IMR-90 (cell line): ENCODE results near the gene BCAS3. TPM values are rescaled to one million over a fixed set of nuclear protein-coding genes. Genes with fewer than 3 reads are reported as not detected.
A peak's percentile ranks its signal among the peaks of the same experiment; 100 is the strongest.

Experiments
- ATAC-seq: fragments of 200-7000 bp; cut with Tn5 transposase; 2 replicates; pipeline ENCODE4 v1.9.1; 2020; ENCODE audit warnings: low read depth, mild to moderate bottlenecking, moderate library complexity
- BruUV-seq: library from RNA; stranded (reverse); fragments of 400-500 nt; replicated peaks from 2 replicates; lab custom pipeline; 2021; lab: Mats Ljungman, UMichigan
- CTCF ChIA-PET: fragments of 300-600 bp; formaldehyde crosslinking; extraction: SDS; loops from one replicate; lab custom pipeline; 2021; ENCODE audit warnings: antibody characterized with exemption; lab: Yijun Ruan, JAX
- POLR2A ChIA-PET: fragments of 300-600 bp; sonication (Branson Sonifier 250); formaldehyde crosslinking; loops from one replicate; lab custom pipeline; 2022; ENCODE audit warnings: antibody characterized with exemption; ENCODE audit not compliant: unreplicated experiment; lab: Charles Lee
- DNase-seq: peaks from one replicate; pipeline ENCODE4 v3.0.0; 2013
- H2AFZ ChIP-seq: replicated peaks from 2 replicates; pipeline ENCODE3; 2013; ENCODE audit warnings: low read length, mild to moderate bottlenecking; ENCODE audit not compliant: poor library complexity
- H2AK5ac ChIP-seq: 2 replicates; pipeline ENCODE4 v1.6.1; 2013; ENCODE audit warnings: low read depth, low read length, inconsistent platforms
- H2AK9ac ChIP-seq: replicated peaks from 2 replicates; pipeline ENCODE3; 2013; ENCODE audit warnings: mild to moderate bottlenecking, low read depth, low read length, moderate library complexity; ENCODE audit not compliant: poor library complexity
- H2BK120ac ChIP-seq: 2 replicates; pipeline ENCODE4 v1.6.1; 2013; ENCODE audit warnings: low read depth, low read length, inconsistent platforms
- H2BK15ac ChIP-seq: 3 replicates; pipeline ENCODE4 v1.6.1; 2013; ENCODE audit warnings: low read depth, low read length, inconsistent platforms
- H2BK20ac ChIP-seq: 2 replicates; pipeline ENCODE4 v1.6.1; 2013; ENCODE audit warnings: low read depth, mild to moderate bottlenecking, inconsistent platforms, low read length, moderate library complexity
- H2BK5ac ChIP-seq: 2 replicates; pipeline ENCODE4 v1.6.1; 2013; ENCODE audit warnings: mild to moderate bottlenecking, low read depth, low read length, inconsistent platforms; ENCODE audit not compliant: poor library complexity, severe bottlenecking
- H3K14ac ChIP-seq: replicated peaks from 2 replicates; pipeline ENCODE4 v1.6.1; 2013; ENCODE audit warnings: low read depth, low read length, inconsistent platforms
- H3K18ac ChIP-seq: 2 replicates; pipeline ENCODE4 v1.6.1; 2013; ENCODE audit warnings: low read depth, low read length, control low read depth
- H3K23ac ChIP-seq: 2 replicates; pipeline ENCODE4 v1.6.1; 2013; ENCODE audit warnings: low read depth, low read length, inconsistent platforms
- H3K27ac ChIP-seq: 2 replicates; pipeline ENCODE4 v1.5.1; 2013; ENCODE audit warnings: mild to moderate bottlenecking, control low read depth, low read length; ENCODE audit not compliant: insufficient read depth
- H3K27me3 ChIP-seq: 2 replicates; pipeline ENCODE4 v1.6.1; 2013; ENCODE audit warnings: low read length; ENCODE audit not compliant: control insufficient read depth, insufficient read depth
- H3K36me3 ChIP-seq: 2 replicates; pipeline ENCODE4 v1.6.1; 2013; ENCODE audit warnings: low read length, mixed read lengths; ENCODE audit not compliant: control insufficient read depth, insufficient read depth
- H3K4ac ChIP-seq: 2 replicates; pipeline ENCODE4 v1.6.1; 2013; ENCODE audit warnings: low read depth, low read length, inconsistent platforms
- H3K4me1 ChIP-seq: 2 replicates; pipeline ENCODE4 v1.6.1; 2013; ENCODE audit warnings: low read length, mixed read lengths; ENCODE audit not compliant: control insufficient read depth, insufficient read depth
- H3K4me2 ChIP-seq: 2 replicates; pipeline ENCODE4 v1.6.1; 2013; ENCODE audit warnings: low read depth, mild to moderate bottlenecking, control low read depth, low read length, moderate library complexity
- H3K4me3 ChIP-seq: 2 replicates; pipeline ENCODE4 v1.5.1; 2013; ENCODE audit warnings: low read depth, mild to moderate bottlenecking, control low read depth, low read length, moderate library complexity; ENCODE audit not compliant: insufficient read depth
- H3K56ac ChIP-seq: 2 replicates; pipeline ENCODE4 v1.6.1; 2013; ENCODE audit warnings: low read length, inconsistent platforms; ENCODE audit not compliant: insufficient read depth; ENCODE audit errors: extremely low read depth
- H3K79me1 ChIP-seq, 2 experiments: 2 replicates each; pipeline ENCODE4 v1.6.1; 2013; ENCODE audit warnings: low read length in 2 of 2, inconsistent platforms in 1 of 2, low read depth in 1 of 2
- H3K9ac ChIP-seq: 2 replicates; pipeline ENCODE4 v1.6.1; 2013; ENCODE audit warnings: low read depth, low read length, control low read depth
- H3K9me1 ChIP-seq: 2 replicates; pipeline ENCODE4 v1.6.1; 2013; ENCODE audit warnings: low read length, inconsistent platforms; ENCODE audit not compliant: insufficient read depth
- H3K9me3 ChIP-seq: 2 replicates; pipeline ENCODE4 v1.6.1; 2013; ENCODE audit warnings: low read length; ENCODE audit not compliant: control insufficient read depth, insufficient read depth
- H4K20me1 ChIP-seq: 2 replicates; pipeline ENCODE4 v1.6.1; 2013; ENCODE audit warnings: low read length, inconsistent platforms; ENCODE audit not compliant: insufficient read depth
- H4K5ac ChIP-seq: 2 replicates; pipeline ENCODE4 v1.6.1; 2013; ENCODE audit warnings: mild to moderate bottlenecking, low read depth, low read length, control low read depth
- H4K8ac ChIP-seq, 2 experiments: 2 replicates each; pipeline ENCODE4 v1.6.1; 2013; ENCODE audit warnings: low read depth in 2 of 2, low read length in 2 of 2, control low read depth in 1 of 2, inconsistent platforms in 1 of 2
- H4K91ac ChIP-seq: 2 replicates; pipeline ENCODE4 v1.6.1; 2013; ENCODE audit warnings: low read depth, low read length, inconsistent platforms; ENCODE audit not compliant: insufficient read depth
- BHLHE40 ChIP-seq: fragments of 150-350 bp; IDR thresholded peaks from 2 replicates; pipeline ENCODE4 v1.6.1; 2016; ENCODE audit warnings: mild to moderate bottlenecking, low read depth, low read length
- CHD1 ChIP-seq: IDR thresholded peaks from 2 replicates; pipeline ENCODE4 v1.6.1; 2012; ENCODE audit warnings: low read depth, low read length, improper control_type of control experiment
- ELK1 ChIP-seq: fragments of 150-350 bp; IDR thresholded peaks from 2 replicates; pipeline ENCODE4 v1.6.1; 2016; ENCODE audit warnings: low read depth, mild to moderate bottlenecking, low read length, moderate library complexity, borderline replicate concordance
- FOS ChIP-seq: fragments of 150-350 bp; IDR thresholded peaks from 2 replicates; pipeline ENCODE4 v1.6.1; 2016; ENCODE audit warnings: low read depth, low read length
- MAFK ChIP-seq: IDR thresholded peaks from 2 replicates; pipeline ENCODE4 v1.6.1; 2012; ENCODE audit warnings: low read depth, low read length, improper control_type of control experiment
- MAZ ChIP-seq: IDR thresholded peaks from 2 replicates; pipeline ENCODE4 v1.6.1; 2012; ENCODE audit warnings: low read depth, mild to moderate bottlenecking, low read length, improper control_type of control experiment, moderate library complexity, borderline replicate concordance
- MXI1 ChIP-seq: IDR thresholded peaks from 2 replicates; pipeline ENCODE4 v1.6.1; 2012; ENCODE audit warnings: low read depth, mild to moderate bottlenecking, low read length, moderate library complexity, borderline replicate concordance
- NFE2L2 ChIP-seq: fragments of 150-350 bp; IDR thresholded peaks from 2 replicates; pipeline ENCODE4 v1.6.1; 2016; ENCODE audit warnings: low read depth, mild to moderate bottlenecking, low read length
- RAD21 ChIP-seq: IDR thresholded peaks from 2 replicates; pipeline ENCODE4 v1.6.1; 2012; ENCODE audit warnings: low read length, improper control_type of control experiment
- RCOR1 ChIP-seq: IDR thresholded peaks from 2 replicates; pipeline ENCODE4 v1.6.1; 2012; ENCODE audit warnings: mild to moderate bottlenecking, low read length, improper control_type of control experiment; ENCODE audit not compliant: insufficient replicate concordance
- RFX5 ChIP-seq: IDR thresholded peaks from 2 replicates; pipeline ENCODE4 v1.8.0; 2012; ENCODE audit warnings: low read depth, mild to moderate bottlenecking, low read length, moderate library complexity
- SMC3 ChIP-seq: fragments of 150-350 bp; IDR thresholded peaks from 2 replicates; pipeline ENCODE4 v1.6.1; 2016; ENCODE audit warnings: low read depth, mild to moderate bottlenecking, antibody characterized with exemption, low read length, moderate library complexity
- USF2 ChIP-seq: fragments of 150-350 bp; IDR thresholded peaks from 2 replicates; pipeline ENCODE4 v1.6.1; 2017; ENCODE audit warnings: mild to moderate bottlenecking, antibody characterized with exemption, low read length, low read depth
- WGBS, 2 experiments: methylation state at CpG; one replicate each; pipeline versions ENCODE4 v1.1.5 to v1.1.7; 2013; ENCODE audit warnings: missing lambda C conversion rate in 2 of 2; ENCODE audit not compliant: insufficient read length in 1 of 2; ENCODE audit errors: extremely low coverage in 2 of 2; 5-methylcytosine and 5-hydroxymethylcytosine counted together
- dilution Hi-C: fragments of 300-500 bp; cut with HindIII; formaldehyde crosslinking; loops from one replicate; pipeline ENCODE4 v1.14.3; 2018; ENCODE audit warnings: low sequenced_read_pairs; ENCODE audit not compliant: unreplicated experiment
- in situ Hi-C: fragments of 300-500 bp; cut with MboI; formaldehyde crosslinking; loops from 3 replicates; pipeline ENCODE4 v1.14.3; 2019; ENCODE audit warnings: low sequenced_read_pairs, inconsistent platforms, mixed read lengths
- intact Hi-C: fragments of 100-400 bp; cut with micrococcal nuclease; formaldehyde crosslinking; loops from 2 replicates; pipeline ENCODE4 v1.10.0; 2022
- polyA plus RNA-seq, 3 experiments: library from polyadenylated mRNA; depleted of rRNA; stranded (reverse); fragments of >200 nt; gene quantifications; 2 replicates each; pipeline ENCODE4 v1.2.3, GENCODE V29; 2012; ENCODE audit warnings: low replicate concordance in 1 of 3
- total RNA-seq: library from RNA; depleted of rRNA; stranded (reverse); fragments of >200 nt; gene quantifications from 2 replicates; pipeline ENCODE4 v1.2.3, GENCODE V29; 2012
- TF ChIP-seq, protein P1 (sequence below): conservative IDR thresholded peaks from 2 replicates; pipeline ENCODE4 v1.5.1; 2012; ENCODE audit warnings: mild to moderate bottlenecking, low read depth, low read length, improper control_type of control experiment

Gene BCAS3
- total and polyA plus RNA-seq, 2 of the 4 experiments (the other 2 are of a cell fraction) = 6.3 to 27.1 TPM

DNA sequence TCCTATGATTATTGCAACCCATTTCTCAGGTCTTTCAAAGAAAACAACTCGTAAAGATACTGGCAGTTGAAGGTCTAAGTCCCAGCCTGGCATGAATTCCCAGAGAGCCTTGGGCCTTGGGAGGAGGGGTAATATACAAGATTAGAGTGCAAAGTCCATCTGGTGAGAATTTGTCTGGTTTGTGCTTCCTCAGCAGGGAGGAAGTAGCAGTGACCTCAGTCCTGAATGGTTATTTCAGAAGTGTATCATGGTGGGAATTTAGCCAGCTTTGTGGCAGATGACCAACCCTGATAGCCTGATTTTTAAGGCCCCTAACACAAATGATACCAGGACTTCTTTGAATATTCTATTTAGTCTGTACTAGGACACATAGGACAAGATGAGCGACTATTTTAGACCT, 570.7 kb downstream of the BCAS3 start:
- no peak overlapping the region for H2AK9ac ChIP-seq
- no CpG with 5 or more reads among the region's 2 CpGs for WGBS, 2 experiments
- H2BK120ac ChIP-seq = peak overlapping the region; percentile 41; the same call in 1 of the 2 replicates
- H2BK15ac ChIP-seq = peak overlapping the region; percentile 18; the same call in 1 of the 3 replicates
- H2BK5ac ChIP-seq = no peak overlapping the region
- H3K27me3 ChIP-seq = no peaks in the 10 kb centered on the region
- TF ChIP-seq CHD1 (no peak), FOS (no peak), MXI1 (no peak), RFX5 (no peak), ELK1 (no peak), MAFK (no peak), MAZ (no peak), RAD21 (no peak), USF2 (no peak), NFE2L2 (no peak), RCOR1 (no peak), SMC3 (no peak), BHLHE40 (no peak)
- TF ChIP-seq, protein P1, sequence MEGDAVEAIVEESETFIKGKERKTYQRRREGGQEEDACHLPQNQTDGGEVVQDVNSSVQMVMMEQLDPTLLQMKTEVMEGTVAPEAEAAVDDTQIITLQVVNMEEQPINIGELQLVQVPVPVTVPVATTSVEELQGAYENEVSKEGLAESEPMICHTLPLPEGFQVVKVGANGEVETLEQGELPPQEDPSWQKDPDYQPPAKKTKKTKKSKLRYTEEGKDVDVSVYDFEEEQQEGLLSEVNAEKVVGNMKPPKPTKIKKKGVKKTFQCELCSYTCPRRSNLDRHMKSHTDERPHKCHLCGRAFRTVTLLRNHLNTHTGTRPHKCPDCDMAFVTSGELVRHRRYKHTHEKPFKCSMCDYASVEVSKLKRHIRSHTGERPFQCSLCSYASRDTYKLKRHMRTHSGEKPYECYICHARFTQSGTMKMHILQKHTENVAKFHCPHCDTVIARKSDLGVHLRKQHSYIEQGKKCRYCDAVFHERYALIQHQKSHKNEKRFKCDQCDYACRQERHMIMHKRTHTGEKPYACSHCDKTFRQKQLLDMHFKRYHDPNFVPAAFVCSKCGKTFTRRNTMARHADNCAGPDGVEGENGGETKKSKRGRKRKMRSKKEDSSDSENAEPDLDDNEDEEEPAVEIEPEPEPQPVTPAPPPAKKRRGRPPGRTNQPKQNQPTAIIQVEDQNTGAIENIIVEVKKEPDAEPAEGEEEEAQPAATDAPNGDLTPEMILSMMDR = no peak
- no peak for ATAC-seq
- no peak overlapping the region for H3K4me3 ChIP-seq
- H3K9ac ChIP-seq = no peak overlapping the region
- 0 out of 2 replicates have a peak overlapping the region, but pooled peaks have one; percentile 10 for H3K14ac ChIP-seq
- no peak overlapping the region for H3K56ac ChIP-seq
- POLR2A ChIA-PET = no interaction called here
- H4K91ac ChIP-seq = peak overlapping the region; percentile 21
- intact Hi-C loops (no loop called here), in situ Hi-C loops (no loop called here), dilution Hi-C loops (no loop called here)
- H2AK5ac ChIP-seq = no peak overlapping the region; the same call in 1 of the 2 replicates
- peak overlapping the region; percentile 48; the same call in 1 of the 2 replicates for H2BK20ac ChIP-seq
- no peaks in the 10 kb centered on the region for H4K20me1 ChIP-seq
- peaks cover 14% of the 10 kb centered on the region for H3K9me1 ChIP-seq
- H3K36me3 ChIP-seq = no peaks in the 10 kb centered on the region
- no peak overlapping the region for H3K23ac ChIP-seq
- DNase-seq = peak; percentile 55
- H3K18ac ChIP-seq = no peak overlapping the region
- BruUV-seq = no TSS peak
- peaks cover 16% of the 10 kb centered on the region for H3K4me1 ChIP-seq
- peaks cover 0 to 21% of the 10 kb centered on the region in 2 experiments; a peak in 2 of 4 replicates for H3K79me1 ChIP-seq
- H3K27ac ChIP-seq = no peak overlapping the region
- H4K5ac ChIP-seq = no peak overlapping the region; the same call in 1 of the 2 replicates
- H2AFZ ChIP-seq = no peak overlapping the region
- H3K4ac ChIP-seq = peak overlapping the region; percentile 42; the same call in 1 of the 2 replicates
- peak overlapping the region in 1 of 2 experiments; percentile 24; a peak in 1 of 4 replicates for H4K8ac ChIP-seq
- no peaks in the 10 kb centered on the region for H3K9me3 ChIP-seq
- CTCF ChIA-PET = interaction anchor here (1.5 kb wide), 1 partner anchor 9 kb away, joined by 4 read pairs; no protein-coding TSS in a partner anchor
- H3K4me2 ChIP-seq = no peak overlapping the region
